Neutrophil (primary cell): ENCODE data around the gene OSBPL10.

ENCODE experiments used
- H3K27ac ChIP-seq: fragments of 200-600 bp; sonication (generic); 2 replicates; pipeline ENCODE4 v1.5.1; 2016; ENCODE audit warnings: mild to moderate bottlenecking, moderate library complexity
- H3K27me3 ChIP-seq: fragments of 200-600 bp; sonication (generic); 2 replicates; pipeline ENCODE4 v1.6.0; 2016; ENCODE audit warnings: mild to moderate bottlenecking
- H3K36me3 ChIP-seq: fragments of 200-600 bp; sonication (generic); 2 replicates; pipeline ENCODE4 v1.5.1; 2017
- H3K4me1 ChIP-seq, 2 experiments: fragments of 200-600 bp in 1 of 2; sonication (generic) in 1 of 2; 1 replicate in 1 of 2; 2 replicates in 1 of 2; pipeline versions ENCODE4 v1.5.1 to v1.6.1; 2013 to 2016; ENCODE audit warnings: low read depth in 1 of 2, low read length in 1 of 2, mild to moderate bottlenecking in 1 of 2, moderate library complexity in 1 of 2; ENCODE audit not compliant: control insufficient read depth in 1 of 2, insufficient read depth in 1 of 2
- H3K4me3 ChIP-seq, 2 experiments: fragments of 200-600 bp in 1 of 2; sonication (generic) in 1 of 2; 1 replicate in 1 of 2; 2 replicates in 1 of 2; pipeline ENCODE4 v1.5.1; 2013 to 2016; ENCODE audit warnings: low read depth in 1 of 2, low read length in 1 of 2, mild to moderate bottlenecking in 1 of 2, moderate library complexity in 1 of 2
- H3K9me3 ChIP-seq: fragments of 200-600 bp; sonication (generic); 2 replicates; pipeline ENCODE4 v1.5.1; 2016
- CTCF ChIP-seq: fragments of 200-600 bp; sonication (generic); IDR thresholded peaks from 2 replicates; pipeline ENCODE4 v1.5.1; 2016; ENCODE audit warnings: antibody characterized with exemption

The OSBPL10 gene

DNA sequence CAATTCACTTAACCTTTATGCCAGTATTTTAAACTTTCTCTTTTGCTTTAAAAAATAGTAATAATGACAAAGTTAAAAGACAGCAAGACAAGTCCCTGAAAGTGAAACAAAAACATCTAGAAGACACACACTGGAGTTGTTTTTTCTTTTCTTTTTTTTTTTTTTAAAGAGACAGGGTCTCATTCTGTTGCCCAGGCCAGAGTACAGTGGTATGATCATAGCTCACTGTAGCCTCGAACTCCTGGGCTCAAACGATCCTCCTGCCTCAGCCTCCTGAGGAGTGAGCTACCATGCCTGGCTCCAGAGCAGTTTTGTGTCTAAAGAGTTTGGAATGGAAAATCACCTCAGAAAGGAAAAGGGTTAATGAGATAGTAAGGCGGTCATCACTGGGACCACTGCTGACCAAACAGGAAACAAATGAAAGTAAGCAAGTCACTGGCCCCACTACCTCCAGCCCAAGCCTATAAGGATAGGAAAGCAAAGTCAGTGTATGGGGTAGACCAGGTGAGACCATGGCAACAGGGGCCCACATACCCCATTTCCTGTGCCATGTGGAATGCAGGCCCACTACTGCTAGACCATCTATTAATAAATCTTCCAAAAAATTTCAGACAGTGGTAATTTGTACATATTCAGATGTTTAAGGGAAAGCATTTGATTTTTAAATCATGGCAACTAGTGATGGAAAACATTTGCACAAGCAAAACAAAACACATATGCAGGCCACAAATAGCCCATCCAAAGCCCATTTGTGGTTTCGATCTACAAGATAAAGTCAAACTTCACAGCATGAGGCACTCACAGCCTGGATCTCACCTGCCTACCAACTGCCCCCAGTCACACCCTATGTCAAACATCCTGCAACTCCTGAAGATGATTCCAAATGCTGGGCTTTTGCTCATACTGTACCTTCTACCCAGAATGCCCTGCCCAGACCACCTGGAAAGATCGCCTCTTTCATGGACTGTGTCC is 62.6 kb downstream of the OSBPL10 start:
- Histone ChIP-seq H3K27me3 (no peaks in the 10 kb centered on the region), H3K27ac (no peak overlapping the region), H3K9me3 (no peaks in the 10 kb centered on the region), H3K4me1 (no peaks in the 10 kb centered on the region), H3K36me3 (no peaks in the 10 kb centered on the region), H3K4me3 (no peak overlapping the region)
- TF ChIP-seq CTCF: no peak

GRCh38 chr3:31917303-31918005 is 63.6 kb downstream of the OSBPL10 start:
- Histone ChIP-seq H3K27ac (no peak overlapping the region), H3K4me1 (no peaks in the 10 kb centered on the region), H3K9me3 (no peaks in the 10 kb centered on the region), H3K4me3 (no peak overlapping the region), H3K27me3 (no peaks in the 10 kb centered on the region), H3K36me3 (no peaks in the 10 kb centered on the region)
- TF ChIP-seq CTCF: no peak

- no peaks in the 10 kb centered on the region for H3K9me3 ChIP-seq
- no peak overlapping the region for H3K4me3 ChIP-seq
- TF ChIP-seq CTCF: no peak
- no peaks in the 10 kb centered on the region for H3K4me1 ChIP-seq
- no peaks in the 10 kb centered on the region for H3K27me3 ChIP-seq
- H3K27ac ChIP-seq: no peak overlapping the region
- no peaks in the 10 kb centered on the region for H3K36me3 ChIP-seq
Measured at GRCh38 chr3:31911643-31912042, 69.4 kb downstream of the OSBPL10 start.

- Histone ChIP-seq H3K36me3 (no peaks in the 10 kb centered on the region), H3K4me1 (no peaks in the 10 kb centered on the region), H3K9me3 (no peaks in the 10 kb centered on the region), H3K27me3 (no peaks in the 10 kb centered on the region), H3K27ac (no peak overlapping the region), H3K4me3 (no peak overlapping the region)
- TF ChIP-seq CTCF: no peak
Measured at GRCh38 chr3:31911124-31911523, 69.9 kb downstream of the OSBPL10 start.

DNA sequence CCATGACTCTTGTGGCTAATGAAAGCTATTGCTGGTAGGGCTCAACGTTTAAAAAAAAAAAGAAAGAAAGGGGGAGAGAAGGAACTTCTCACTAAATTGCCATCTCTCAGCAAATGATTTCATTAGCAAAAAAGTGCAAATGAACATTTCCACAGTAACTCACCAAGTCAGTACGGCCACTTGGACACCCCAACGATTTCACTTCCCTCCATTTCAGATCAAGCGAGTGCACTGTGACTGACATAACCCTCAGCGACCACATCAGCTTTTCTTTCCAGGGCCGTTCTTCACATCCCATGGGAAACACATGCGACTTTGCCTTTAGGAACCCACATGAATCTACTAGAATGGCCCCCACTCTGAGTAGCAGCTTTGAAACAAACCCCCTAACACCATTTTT is 71.6 kb downstream of the OSBPL10 start:
- TF ChIP-seq CTCF: no peak
- no peaks in the 10 kb centered on the region for H3K36me3 ChIP-seq
- H3K4me3 ChIP-seq: no peak overlapping the region
- H3K4me1 ChIP-seq: no peaks in the 10 kb centered on the region
- H3K9me3 ChIP-seq: no peaks in the 10 kb centered on the region
- no peak overlapping the region for H3K27ac ChIP-seq
- no peaks in the 10 kb centered on the region for H3K27me3 ChIP-seq
